HG02973 (cell line): ENCODE results near the gene POU2F1.
"Not testable (repeated sequence)": the region's sequence is repeated elsewhere in the genome, so short reads cannot be mapped to it uniquely, and the experiment has no call there.

ENCODE experiments used
- ATAC-seq: cut with Tn5 transposase; IDR thresholded peaks from one replicate; pipeline ENCODE4 v1.9.1; 2021; ENCODE audit warnings: moderate library complexity; ENCODE audit not compliant: unreplicated experiment

Gene POU2F1

GRCh38 chr1:167202049-167202448, 18.6 kb upstream of the POU2F1 start:
- ATAC-seq, result no peak

GRCh38 chr1:167205306-167206050, 15.2 kb upstream of the POU2F1 start:
- not testable (repeated sequence) for ATAC-seq

- ATAC-seq, result no peak
Measured at GRCh38 chr1:167206166-167206835, 14.4 kb upstream of the POU2F1 start.

DNA sequence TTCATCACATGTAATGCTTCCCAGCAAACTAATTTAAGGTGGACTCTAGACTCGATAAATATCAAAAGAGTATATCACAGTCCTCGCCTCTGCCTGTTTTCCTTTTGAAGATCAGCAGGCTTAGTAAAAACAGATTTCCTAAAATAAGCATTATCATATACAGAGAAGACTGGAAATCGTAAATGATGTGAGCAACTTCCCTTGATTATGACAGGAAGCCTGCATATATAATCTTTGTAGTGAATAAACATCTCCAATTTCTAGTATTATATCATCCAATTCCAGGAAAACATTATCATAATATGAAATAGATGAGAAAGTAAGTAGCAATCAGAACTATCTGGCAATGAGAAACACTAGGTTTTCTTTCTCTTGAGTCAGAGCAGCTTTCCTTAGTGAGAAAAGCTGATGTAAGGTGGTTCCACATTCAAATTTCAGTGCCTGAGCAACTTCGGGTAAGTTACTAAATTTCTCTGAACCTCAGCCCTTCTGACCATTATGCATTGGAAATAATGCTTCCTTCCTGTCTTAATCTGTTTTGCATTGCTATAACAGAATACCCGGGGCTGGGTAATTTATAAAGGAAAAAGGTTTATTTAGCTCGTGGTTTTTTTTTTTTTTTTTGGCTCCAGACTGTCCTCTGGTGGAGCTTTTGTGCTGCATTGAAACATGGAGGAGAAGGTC, 12.6 kb upstream of the POU2F1 start:
- ATAC-seq, result no peak

DNA sequence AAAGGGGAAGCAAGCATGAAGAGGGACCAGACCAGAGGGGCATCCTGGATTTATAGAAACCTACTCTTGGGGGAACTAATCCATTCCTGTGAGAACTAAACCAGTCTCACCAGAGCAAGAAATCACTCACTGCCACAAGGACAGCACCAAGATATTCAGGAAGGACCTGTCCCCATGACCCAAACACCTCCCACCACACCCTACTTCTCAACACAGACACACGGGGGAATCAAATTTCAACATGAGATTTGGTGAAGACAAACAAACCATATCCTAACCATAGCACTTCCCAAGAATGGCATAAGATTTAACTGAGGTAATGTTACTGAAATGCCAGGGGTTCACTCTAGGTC, 12.1 kb upstream of the POU2F1 start:
- ATAC-seq, result no peak

DNA sequence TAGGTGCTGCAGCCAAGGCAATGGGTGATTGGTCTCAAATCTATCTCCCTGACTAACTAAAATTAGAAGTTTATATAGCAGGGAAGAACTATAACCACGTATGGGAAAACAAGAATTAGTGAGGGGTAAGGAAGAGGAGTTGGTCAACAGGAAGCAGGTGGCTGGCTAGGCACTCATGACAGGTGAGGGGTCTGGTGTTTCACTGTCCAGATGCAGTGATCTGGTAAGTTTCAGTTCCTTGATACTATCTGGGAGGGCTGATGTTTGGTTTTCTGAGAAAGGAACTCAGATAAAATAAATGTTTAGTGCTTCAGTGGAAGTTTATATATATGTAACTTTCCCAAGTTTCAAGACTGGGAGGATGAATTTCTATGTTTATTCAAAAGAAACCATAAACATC, 11.6 kb upstream of the POU2F1 start:
- no peak for ATAC-seq

DNA sequence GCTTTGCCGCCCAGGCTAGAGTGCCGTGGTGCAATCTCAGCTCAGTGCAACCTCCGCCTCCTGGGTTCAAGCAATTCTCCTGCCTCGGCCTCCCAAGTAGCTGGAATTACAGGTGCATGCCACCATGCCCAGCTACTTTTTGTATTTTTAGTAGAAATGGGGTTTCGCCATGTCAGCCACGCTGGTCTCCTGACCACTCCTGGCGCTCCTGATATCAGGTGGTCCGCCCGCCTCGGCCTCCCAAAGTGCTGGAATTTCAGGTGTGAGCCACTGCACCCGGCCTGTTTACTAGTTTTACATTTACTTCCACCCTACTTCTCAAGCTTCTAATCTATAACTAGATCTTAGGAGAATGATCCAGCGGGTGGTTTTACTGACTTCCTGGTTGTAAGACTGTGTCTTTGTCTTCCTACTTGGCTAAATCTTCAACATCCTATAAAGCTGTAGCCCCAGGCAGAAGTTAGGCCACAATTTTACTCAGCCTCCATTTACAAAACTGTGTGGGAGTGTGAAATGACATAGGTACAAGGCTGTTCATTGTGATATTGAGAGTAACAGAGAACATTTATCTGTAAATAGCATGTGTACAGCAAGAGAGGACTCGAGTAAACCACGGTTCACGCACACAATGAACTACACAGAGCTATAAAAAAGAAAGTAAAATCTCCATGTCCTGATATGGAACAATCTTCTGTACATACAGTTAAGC, 9.6 kb upstream of the POU2F1 start:
- no peak for ATAC-seq

DNA sequence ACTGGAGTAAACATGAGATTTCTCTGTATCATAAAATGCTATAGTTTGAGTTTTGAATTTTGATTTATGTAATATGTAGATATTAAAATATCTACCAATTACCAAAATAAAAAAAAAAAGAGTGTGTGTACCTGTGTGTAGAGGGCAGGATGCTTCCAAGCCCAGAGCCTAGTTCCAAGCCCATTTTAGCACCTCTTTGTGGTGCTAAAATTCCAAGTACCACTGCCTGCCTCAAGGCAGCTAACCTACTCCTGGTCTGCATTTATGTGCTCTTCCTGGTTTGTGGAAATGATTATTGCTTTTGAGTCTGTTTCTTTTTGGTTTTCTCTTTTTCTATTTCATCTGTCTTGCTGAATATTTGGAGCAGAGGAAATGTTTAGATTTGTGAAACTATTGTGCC, 8.7 kb upstream of the POU2F1 start:
- ATAC-seq, result no peak

GRCh38 chr1:167216809-167217208, 3.9 kb upstream of the POU2F1 start:
- no peak for ATAC-seq

- ATAC-seq, result no peak
Measured at GRCh38 chr1:167219194-167219593, 1.5 kb upstream of the POU2F1 start.

DNA sequence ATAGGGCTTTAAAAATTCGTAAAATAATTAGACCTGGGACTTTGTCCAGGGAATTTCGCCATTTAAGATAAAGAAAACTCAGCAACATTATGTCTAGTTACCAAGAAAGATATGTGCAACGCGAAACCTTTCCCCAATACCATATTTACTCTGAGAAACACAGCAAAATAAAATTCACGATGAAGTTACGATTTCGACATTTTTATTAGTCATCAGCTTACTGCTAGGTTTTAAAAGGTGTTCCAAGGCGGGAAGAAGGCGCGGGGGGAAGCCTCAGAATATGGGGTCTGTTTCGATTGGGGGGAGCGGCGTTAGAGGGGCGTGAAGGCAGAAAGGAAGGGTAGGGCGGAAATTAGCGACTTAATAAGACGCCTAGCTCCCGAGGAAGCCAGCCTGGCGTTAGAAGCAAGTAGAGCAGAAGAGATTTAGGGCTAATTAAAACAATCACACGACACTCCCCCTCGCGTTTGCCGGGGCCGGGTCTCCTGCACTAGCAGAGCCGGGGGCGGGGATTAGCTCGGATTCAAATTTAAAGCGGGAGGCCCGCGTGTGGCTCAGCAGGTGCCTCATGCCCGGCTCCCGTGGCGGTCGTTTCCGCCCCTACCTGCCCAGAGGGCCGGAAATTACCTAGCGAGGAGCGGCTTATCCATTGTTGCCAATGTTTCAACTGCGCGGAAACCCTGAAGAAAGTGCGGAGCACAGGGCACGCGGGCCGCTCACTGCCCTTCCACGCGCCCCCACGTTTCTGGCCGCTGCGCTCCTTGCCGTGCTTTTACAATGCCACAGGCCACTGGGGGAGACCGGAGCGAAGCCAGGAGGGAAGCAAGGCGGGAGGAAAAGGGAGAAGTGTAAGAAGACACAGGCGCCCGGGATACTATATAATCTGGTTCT, 795 bp upstream of the POU2F1 start:
- ATAC-seq, result peak; percentile 39

- peak; percentile 5 for ATAC-seq
Measured at GRCh38 chr1:167221126-167221737, 546 bp downstream of the POU2F1 start.

DNA sequence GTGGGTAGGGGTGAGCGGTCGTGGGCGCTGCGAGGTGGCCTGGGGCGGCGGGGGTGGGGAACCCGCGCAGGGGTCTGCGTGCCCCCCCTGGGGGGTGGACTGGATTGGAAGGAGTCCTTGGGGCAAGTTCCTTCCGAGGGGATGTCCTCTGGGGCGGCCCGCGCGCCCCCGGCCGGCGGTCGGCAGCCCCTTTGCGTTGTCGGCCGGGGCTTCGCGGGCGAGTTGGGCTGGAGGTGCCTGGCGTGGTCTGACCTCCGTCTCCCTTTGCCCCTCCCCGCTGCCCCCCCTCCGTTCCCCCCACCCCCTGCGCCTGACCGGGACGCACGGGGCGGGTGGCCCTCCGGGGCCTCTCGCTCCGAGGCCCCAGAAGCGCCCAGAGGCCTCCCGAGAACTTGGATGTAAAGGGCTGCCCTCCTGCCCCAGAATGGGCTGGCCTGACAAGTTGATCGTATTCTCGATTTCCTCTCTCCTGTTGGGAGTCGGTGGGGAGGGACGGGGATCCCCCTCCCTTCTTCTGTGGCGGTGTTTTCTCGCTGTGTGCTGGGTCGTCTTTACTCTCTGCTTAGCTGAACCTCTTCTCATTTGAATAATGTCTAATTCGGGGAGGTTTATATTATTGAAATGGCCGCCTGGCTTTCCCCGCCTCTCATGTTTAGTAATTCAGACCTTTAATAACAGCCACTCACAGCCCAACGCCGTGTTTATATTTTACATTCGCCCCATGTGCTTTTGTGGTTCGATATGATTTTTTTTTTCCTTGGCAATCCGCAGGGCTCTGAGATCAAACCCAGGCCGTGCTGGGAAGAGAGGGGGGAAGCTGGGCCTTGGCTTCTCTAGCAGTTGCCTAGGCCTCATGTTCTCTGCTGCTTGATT, 1.3 kb downstream of the POU2F1 start:
- peak; percentile 50 for ATAC-seq

DNA sequence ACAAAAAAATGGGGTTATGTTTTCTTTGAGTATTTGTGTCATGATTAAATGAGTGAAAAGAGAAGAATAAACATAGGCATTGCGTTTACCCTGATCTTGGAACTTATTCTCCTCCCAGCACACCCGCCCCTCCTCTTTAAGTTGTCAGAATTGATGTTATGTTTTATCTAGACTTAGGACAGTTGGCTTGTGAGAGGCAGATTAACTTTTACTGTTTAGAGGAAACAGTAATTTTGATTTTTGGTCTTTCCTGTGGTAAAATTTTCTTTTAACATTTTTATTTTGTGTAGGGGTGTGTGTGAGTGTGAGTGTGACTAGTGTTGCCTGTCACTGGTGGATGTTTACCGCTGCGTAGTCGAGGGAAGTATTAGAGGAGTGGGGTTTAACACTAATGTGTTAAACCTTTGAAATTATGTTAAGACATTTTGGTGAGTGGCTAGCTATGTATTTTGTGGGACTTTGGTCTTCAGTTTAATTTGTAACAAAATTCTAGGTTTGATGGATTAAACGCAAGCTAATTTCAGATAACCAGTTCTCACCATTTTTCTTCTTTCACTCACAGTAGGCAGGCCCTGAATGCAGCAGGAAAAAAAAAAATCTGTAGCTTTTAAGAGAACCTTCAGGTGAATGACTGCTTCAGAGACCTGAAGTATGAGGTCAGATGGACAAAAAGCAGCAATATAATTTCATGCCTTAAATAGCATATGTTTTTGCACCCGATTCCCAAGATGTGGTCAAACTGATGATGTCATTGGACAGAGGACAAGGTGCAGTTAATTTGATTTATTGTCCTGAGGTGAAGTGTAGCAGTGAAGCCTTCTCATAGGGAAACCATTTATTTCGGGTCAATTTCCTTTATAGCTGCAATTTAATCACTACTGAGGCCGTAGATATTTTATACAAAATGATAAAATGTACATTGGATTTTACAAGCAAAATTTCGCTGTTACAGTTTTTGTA, 2.7 kb downstream of the POU2F1 start:
- ATAC-seq, result no peak

GRCh38 chr1:167224734-167225235, 4.1 kb downstream of the POU2F1 start:
- ATAC-seq, result not testable (repeated sequence)

DNA sequence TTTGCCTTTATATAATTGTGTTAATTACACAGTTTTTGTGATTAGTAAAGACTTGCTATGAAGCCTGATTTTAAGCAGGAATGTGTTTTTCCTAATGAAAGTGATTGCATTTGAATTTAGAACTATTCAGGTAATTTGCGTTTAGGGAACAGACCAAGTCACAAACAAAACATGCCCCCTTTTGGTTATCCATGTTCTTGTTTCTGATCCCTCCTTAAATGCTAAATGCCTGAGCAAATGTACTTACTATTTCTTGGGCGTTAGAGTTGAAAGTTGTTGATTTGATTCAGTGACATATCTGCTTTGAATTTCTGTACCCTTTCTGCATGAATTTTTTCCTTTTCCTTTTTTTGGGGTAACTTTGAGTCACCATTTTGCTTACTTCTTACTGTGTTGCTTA, 5.2 kb downstream of the POU2F1 start:
- ATAC-seq, result no peak

- ATAC-seq, result no peak
Measured at GRCh38 chr1:167227934-167228378, 7.3 kb downstream of the POU2F1 start.
